GM21390 (cell line): ENCODE measurements around the gene DNAJC8.

ENCODE experiments used
- ATAC-seq: cut with Tn5 transposase; IDR thresholded peaks from one replicate; pipeline ENCODE4 v1.9.1; 2021; ENCODE audit not compliant: unreplicated experiment

Gene DNAJC8

GRCh38 chr1:28256197-28256827 is 23.5 kb upstream of the DNAJC8 start:
- no peak for ATAC-seq

GRCh38 chr1:28249866-28250295 is 17.1 kb upstream of the DNAJC8 start:
- no peak for ATAC-seq

GRCh38 chr1:28249013-28249865 is 16.4 kb upstream of the DNAJC8 start:
- no peak for ATAC-seq

- no peak for ATAC-seq
Measured at GRCh38 chr1:28248273-28249012, 15.6 kb upstream of the DNAJC8 start.

- ATAC-seq, result no peak
Measured at GRCh38 chr1:28247612-28248272, 14.9 kb upstream of the DNAJC8 start.

- no peak for ATAC-seq
Measured at GRCh38 chr1:28246427-28246832, 13.6 kb upstream of the DNAJC8 start.

- no peak for ATAC-seq
Measured at GRCh38 chr1:28244549-28245251, 11.9 kb upstream of the DNAJC8 start.

GRCh38 chr1:28243685-28244311 is 11.0 kb upstream of the DNAJC8 start:
- ATAC-seq, result no peak

- no peak for ATAC-seq
Measured at GRCh38 chr1:28241638-28242241, 8.9 kb upstream of the DNAJC8 start.

GRCh38 chr1:28240024-28240423 is 7.2 kb upstream of the DNAJC8 start:
- ATAC-seq, result no peak

- no peak for ATAC-seq
Measured at GRCh38 chr1:28239004-28239403, 6.2 kb upstream of the DNAJC8 start.

- no peak for ATAC-seq
Measured at GRCh38 chr1:28236656-28237322, 4.0 kb upstream of the DNAJC8 start.

- peak; percentile 80 for ATAC-seq
Measured at GRCh38 chr1:28235755-28236655, 3.2 kb upstream of the DNAJC8 start, which contains the start of gene ATP5IF1. Gene ATP5IF1 (plus strand): TSS chr1:28236124. CDS start chr1:28236184, 60 bp downstream.

- ATAC-seq, result no peak
Measured at GRCh38 chr1:28233264-28233606, 406 bp upstream of the DNAJC8 start.

- ATAC-seq, result no peak
Measured at GRCh38 chr1:28229996-28230395, 2.8 kb downstream of the DNAJC8 start.

- no peak for ATAC-seq
Measured at GRCh38 chr1:28229089-28229488, 3.7 kb downstream of the DNAJC8 start.

GRCh38 chr1:28213315-28213714 is 19.5 kb downstream of the DNAJC8 start:
- ATAC-seq, result no peak

GRCh38 chr1:28209700-28210099 is 23.1 kb downstream of the DNAJC8 start:
- no peak for ATAC-seq
